NOMO-1 (cell line): ENCODE results near the gene C2CD4C.
"Not testable (repeated sequence)": the region's sequence is repeated elsewhere in the genome, so short reads cannot be mapped to it uniquely, and the experiment has no call there.

Experiments used
- DNase-seq, 2 experiments: peaks; one replicate each; lab custom pipeline; 2025; ENCODE audit not compliant: unreplicated experiment in 2 of 2; lab: John Stamatoyannopoulos, UW

The C2CD4C gene

DNA sequence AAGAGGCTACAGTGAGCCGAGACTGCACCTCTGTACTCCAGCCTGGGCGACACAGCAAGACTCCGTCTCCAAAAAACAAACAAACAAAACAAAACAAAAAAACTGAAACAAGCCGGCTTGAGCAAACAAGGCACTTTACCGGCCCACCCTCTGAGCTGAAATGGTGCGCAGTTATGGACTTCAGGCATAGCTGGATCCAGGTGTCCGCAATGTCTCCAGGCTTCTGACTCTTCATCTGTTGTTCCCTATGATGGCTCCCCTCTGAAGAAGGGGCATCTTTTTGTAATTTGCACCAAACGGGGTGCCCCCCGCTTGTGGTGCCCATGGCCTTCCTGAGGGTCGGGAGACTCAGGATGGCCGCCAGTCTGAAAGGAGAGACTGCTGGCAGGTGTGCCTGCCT lies 6.2 kb downstream of the C2CD4C start:
- no peak for DNase-seq

DNA sequence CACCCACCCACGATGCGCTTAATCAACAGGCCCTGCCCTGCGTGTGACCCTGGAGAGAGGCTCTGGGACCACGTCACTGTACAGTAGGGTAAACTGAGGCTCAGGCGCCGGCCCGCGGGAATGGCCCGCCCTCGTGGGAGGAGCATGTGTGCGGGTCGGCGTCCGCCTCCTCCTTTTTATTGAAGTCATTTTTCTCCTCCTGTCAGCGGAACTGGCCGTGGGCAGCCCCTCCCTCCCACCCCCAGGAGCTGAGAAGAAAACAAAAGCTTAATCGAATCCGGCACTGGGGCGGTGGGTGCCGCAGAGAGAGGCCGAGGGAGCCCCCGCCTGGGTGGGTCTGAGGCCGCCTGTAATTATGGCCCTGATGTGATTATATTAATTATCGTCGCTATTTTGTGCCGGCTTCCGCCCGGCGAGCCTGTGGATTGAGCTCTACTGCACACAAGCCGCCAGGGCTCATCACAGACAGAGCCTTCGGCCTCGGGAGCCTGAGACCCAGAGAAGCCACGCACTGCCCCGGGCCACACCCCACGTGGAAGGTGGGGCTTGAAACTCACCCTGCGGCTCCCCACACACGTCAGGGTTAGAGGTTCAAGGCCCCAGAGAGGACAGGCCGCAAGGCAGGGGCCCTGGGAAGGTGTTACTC lies 7.0 kb downstream of the C2CD4C start:
- DNase-seq = no peak

DNA sequence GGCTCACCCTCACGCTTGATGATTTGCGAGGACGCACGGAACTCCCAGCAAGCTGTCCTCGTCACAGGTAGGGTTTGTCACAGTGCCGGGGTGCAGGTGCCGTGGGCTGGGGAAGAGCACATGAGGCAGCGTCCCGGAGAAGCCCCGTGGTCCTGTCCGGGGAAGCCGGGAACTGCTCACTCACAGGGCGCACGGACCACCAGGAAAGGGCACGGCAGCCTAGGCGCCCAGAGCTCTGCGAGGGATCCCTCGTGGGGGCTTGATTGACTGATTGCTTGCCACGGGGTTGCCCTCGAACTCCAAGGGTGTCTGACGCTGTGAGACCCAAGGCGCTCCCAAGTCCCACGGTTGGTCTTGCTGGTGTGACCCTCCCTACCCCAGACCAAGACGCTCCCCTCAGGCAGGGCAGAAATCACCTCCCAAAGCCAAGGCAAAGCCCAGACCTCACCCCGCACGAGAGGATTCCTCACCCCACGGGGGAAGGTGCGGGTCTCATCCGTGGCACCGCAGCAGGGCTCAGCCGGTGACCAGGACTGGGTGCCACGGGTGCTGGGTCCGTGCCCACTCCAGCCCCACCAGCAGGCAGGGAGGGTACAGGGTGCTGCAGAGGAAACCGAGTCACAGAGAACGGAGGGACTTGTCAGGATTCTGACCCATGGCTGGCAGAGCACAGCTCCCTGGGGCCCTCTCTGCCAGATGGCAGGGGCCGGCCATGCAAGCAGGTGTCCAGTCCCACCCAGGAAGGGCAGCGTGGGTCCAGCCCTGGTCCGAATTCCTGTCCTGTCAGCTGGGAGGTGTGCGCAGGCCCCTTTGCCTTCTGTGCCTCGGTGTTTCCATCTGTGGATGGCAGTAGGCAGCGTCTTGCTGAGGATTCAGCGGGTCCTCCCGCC lies 7.7 kb downstream of the C2CD4C start:
- peak in 1 of 2 experiments; percentile 9 for DNase-seq

DNA sequence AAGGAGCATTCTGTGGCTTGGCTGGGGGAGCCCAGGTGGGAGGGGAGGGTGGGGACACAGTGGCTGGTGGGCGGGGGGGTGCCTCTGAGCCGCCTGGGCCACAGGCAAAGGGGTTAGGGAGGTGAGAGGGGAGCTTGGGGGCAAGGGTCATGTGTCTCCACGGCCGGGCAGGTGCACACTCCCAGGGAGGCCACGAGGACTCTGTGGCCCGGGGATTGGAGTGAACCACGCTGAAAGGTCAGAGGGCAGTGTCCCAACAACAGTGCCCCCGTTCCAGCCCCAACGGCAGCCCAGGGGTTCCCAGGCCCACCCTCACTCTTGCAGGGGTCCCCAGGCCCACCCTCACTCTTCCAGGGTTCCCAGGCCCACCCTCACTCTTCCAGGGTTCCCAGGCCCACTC lies 9.6 kb downstream of the C2CD4C start:
- DNase-seq = no peak

DNA sequence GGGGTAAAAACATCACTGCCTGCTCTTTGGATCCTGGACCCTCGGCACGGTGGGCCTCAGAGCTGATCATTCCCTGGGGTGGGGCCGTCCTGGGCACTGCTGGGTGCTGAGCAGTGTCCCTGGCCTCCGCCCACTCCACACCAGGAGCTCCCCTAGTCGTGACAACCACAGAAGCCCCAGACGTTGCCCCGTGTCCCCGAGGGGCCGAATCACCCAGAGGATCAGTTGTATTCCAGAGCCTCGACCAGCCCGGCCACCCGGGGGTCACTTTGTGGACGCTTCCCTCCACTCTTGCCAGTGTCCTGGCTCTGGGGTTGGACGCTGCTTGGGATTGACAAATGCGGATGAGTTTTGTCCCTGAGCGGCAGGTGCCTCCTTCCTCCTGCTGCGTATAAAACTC lies 10.2 kb downstream of the C2CD4C start:
- no peak for DNase-seq

DNA sequence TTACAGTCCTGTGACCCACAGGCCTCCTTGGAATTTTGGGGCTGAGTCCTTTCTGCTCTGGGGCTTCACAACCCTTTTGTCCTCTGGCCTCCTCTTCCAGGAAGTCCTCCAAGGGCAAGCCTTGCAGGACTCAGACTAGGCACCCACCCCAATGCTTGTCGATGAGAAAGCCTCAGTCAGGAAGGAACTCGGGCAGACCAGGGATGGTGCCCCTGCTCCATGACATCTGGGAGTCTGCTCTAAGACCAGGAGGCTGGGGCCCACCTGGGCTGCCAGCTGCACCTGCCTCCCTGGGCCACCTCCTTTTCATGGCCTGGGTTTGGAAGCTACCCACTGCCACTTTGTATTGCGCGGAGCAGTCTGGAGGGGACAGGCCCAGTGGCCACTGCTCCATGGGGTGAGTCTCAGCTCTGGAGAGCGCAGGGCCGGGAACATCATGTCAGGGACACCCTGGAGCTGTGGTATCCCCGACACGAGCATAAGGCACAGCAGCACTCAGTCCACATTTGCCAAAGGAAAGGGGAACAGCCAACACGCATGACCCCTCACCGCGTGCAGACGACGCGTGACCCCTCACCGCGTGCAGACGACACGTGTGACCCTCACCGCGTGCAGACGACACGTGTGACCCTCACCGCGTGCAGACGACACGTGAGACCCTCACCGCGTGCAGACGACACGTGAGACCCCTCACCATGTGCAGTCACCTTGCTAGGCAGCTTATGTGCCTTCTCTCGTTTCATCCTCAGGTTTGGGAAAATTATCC lies 10.8 kb downstream of the C2CD4C start:
- DNase-seq = no peak

DNA sequence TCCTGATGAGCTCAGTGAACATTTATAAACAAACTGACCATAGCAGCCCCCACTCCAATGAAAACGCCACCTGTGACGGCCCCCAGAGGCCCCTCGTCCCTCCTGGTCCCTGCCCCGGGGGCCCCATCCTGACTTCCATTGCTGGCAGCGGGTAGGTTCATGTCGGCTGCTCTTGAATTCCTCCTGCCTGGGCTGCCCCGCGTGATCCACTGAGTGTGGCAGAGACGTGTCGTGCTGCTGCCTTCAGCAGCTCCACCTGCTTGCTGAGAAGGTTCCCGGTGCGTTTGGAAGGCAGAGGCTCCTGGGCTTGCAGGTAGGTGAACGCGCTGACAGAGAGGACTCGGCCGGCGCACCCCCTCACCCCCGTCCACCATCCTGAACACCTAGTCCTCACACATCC lies 11.6 kb downstream of the C2CD4C start:
- DNase-seq = no peak

DNA sequence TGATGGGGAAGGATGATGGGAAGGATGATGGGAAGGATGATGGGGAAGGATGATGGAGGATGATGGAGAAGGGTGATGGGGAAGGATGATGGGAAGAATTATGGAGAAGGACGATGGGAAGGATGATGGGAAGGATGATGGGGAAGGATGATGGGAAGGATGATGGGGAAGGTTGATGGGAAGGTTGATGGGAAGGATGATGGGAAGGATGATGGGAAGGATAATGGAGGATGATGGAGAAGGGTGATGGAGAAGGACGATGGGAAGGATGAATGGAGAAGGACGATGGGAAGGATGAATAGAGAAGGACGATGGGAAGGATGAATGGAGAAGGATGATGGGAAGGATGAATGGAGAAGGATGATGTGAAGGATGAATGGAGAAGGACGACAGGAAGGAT lies 13.5 kb downstream of the C2CD4C start:
- no peak for DNase-seq

DNA sequence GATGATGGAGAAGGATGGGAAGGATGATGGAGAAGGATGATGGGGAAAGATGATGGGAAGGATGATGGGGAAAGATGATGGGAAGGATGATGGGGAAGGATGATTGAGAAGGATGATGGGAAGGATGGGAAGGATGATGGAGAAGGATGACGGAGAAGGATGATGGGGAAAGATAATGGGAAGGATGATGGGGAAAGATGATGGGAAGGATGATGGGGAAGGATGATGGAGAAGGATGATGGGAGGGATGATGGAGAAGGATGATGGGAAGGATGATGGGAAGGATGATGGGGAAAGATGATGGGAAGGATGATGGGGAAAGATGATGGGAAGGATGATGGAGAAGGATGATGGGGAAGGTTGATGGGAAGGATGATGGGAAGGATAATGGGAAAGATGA lies 14.1 kb downstream of the C2CD4C start:
- not testable (repeated sequence) for DNase-seq

DNA sequence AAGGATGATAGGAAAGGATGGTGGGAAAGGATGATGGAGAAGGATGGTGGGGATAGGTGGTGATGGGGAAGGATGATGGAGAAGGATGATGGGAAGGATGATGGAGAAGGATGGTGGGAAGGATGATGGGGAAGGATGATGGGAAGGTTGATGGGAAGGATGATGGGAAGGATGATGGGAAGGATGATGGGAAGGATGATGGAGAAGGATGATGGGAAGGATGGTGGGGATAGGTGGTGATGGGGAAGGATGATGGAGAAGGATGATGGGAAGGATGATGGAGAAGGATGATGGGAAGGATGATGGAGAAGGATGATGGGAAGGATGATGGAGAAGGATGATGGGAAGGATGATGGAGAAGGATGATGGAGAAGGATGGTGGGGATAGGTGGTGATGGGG lies 15.4 kb downstream of the C2CD4C start:
- DNase-seq = not testable (repeated sequence)

DNA sequence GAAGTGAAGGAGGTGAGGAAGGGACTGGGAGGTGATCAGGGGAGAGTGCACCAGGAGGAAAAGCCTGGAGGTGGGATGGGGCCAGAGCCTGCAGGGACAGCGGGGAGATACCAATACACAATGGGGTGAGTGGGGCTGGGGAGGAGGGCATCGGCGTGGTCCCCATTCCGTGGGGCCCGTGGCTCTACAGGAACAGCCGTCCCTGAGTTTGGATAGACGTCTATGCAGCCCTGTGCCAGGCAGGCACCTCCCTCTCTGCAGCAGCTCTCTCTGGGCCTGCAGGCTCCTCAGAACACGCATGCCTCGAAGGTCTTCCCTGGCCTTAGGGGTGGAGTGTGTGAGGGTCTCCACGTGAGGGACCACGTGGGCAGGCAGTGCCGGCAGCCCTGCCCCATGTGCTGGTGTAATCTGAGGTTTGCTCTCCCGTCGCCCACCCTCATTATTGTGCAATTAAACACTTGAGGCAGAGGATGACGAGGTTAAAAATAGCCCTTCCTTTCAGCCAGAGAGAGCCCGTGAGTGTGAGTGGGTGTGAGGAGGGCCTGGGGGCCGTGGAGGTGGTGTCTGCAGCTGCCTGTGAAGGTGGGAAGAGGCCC lies 16.5 kb downstream of the C2CD4C start:
- no peak for DNase-seq

DNA sequence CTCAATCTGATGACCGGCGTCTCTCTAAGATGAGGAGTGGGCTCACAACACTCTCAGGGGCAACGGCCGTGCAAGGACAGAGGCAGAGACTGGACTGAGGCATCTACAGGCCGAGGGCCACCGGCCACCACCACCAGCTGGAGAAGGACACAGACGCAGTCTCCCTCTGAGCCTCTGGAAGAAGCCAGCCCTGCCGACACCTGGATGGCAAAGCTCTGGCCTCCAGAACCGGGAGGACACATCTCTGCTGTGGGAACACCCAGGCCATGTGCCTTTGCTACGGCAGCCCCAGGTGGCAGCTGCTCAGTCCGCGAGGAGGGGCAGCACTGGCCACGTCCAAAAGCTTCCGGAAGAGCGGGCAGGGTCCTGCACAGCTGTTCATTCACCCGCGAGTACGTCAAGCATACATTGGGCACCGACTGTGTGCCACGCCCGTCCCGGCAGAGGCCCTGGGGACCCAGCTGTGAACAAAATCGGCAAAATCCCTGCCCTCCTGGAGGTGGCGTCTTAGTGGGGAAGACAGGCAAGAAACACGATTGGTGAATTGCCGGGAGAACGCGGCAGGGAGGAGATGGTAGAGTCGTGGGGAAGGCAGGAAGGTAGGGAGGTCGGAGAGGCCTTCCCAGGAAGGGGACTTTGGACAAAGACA lies 17.1 kb downstream of the C2CD4C start:
- no peak for DNase-seq

DNA sequence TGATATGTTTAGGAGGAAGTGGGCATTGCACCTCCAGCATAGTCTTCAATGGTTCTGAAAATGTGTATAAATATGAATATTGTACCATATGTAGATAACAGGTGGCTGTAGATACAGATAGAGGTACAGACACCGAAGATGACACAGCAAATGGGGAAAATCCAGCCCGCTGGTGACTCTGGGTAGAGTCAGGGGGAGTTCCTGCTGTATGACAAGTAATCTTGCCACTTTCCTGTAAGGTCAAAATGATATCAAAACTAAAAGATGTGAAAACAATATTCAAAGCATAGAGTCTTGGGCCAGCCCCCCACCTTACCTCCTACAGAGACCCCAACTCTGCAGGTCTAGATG lies 17.8 kb downstream of the C2CD4C start:
- DNase-seq = no peak

DNA sequence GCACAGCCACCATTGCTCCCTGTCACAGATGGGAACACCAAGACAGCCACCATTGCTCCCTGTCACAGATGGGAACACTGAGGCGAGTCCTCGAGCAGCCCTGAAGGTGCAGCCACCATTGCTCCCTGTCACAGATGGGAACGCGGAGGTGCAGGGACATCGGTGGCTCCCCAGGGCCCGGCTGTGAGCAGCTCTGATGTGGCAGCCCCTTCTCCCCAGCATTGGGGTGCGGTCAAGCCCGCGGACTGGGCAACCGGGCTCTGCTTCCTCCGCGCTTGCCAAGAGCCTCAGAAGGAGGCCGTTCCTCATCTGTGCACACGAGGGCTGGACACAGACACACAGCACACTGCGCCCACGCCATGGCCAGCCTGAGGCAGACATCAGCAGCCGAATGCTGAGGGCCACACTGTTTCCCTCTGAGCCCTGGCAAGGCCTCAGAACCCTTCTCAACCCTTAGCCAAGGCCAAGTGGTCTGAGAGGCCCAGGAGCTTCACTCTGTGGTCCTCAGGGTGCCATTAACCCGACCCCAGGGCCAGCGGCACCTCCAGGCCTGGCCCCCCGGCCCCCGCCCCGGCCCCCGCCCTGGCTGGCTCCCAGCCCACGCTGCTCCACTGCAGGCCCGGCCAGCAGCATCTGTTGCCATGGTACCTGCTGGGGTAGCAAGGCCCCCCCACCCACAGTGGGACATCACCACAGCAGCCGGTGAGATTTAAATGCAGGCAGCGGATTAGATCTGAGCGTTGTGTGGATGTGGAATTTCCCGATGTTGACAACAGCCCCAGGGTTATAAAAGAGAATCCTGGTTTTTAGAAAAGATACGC lies 18.4 kb downstream of the C2CD4C start:
- DNase-seq = no peak

DNA sequence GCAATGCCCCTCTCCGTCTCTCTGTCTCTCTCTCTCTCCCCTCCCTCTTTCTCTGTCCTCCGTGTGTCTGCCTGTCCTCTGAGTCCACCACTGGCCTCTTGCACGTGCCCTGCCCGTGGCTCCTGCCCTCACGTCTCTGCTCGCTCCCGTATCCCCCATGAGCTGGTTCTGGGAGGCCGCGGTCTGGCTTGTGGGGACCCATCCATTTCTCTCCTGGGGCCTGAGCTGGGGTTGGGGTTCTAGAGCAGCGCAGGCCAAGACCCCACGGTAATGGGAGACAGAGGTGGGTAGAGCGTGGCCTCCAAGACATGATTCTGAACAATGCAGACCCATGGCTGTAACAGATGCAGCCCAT lies 19.0 kb downstream of the C2CD4C start:
- no peak for DNase-seq

DNA sequence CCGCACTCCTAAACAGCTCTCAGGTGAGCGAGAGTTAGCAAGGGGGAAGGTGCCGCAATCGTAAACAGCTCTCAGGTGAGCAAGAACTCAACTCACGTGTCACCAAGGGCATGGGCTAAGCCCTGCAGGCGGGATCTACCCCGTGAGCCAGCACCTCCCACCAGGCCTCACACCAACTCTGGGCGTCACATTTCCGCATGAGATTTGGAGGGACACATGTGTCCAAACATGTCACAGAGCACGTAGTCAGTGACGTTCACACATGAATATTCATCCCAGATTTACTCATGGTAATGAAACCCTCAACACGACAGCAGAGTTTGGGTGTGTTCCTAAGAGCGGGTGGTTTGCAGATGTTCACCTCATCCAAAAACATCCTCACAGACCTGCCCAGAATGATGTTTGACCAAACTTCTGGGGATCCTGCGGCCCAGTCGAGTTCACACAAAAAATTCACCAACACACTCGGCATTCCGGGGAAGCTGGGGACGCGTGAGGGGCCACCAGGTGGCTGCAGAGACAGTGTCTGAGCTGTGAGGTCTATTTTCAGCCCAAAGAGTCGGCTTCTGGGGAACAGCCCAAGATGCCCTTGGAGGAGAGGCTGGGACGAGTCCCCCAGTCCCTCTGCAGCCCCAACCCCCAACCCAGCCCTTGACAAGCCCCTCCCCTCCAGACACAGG lies 19.6 kb downstream of the C2CD4C start:
- DNase-seq = no peak

DNA sequence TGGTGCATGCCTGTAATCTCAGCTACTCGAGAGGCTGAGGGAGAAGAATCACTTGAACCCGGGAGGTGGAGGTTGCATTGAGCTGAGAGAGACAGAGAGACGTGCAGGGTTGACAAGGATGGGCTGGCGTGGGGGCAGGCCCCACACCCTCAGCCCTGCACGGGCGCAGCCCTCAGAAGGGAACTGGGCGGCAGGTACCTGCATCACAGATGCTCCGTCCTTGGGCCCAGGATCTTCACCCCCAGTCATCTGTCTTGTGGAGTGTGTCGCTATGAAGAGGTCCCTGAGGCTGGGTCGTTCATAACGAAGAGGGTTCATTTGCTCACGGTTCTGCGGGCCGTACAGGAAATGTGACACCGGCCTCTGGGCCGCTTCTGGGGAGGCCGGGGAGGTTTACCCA lies 20.3 kb downstream of the C2CD4C start:
- DNase-seq = no peak

DNA sequence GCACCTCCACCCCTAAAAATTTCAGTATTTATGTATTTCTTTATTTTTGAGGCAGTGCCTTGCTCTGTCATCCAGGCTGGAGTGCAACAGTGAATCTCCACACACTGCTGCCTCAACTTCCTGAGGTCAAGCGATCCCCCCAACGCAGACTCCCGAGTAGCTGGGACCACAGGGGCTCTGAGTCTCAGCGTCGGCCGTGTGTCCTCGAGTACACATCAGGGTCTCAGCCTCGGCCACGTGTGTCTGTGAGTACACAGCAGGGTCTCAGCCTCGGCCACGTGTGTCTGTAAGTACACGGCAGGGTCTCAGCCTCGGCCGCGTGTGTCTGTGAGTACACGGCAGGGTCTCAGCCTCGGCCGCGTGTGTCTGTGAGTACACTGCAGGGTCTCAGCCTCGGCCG lies 21.2 kb downstream of the C2CD4C start:
- no peak for DNase-seq

DNA sequence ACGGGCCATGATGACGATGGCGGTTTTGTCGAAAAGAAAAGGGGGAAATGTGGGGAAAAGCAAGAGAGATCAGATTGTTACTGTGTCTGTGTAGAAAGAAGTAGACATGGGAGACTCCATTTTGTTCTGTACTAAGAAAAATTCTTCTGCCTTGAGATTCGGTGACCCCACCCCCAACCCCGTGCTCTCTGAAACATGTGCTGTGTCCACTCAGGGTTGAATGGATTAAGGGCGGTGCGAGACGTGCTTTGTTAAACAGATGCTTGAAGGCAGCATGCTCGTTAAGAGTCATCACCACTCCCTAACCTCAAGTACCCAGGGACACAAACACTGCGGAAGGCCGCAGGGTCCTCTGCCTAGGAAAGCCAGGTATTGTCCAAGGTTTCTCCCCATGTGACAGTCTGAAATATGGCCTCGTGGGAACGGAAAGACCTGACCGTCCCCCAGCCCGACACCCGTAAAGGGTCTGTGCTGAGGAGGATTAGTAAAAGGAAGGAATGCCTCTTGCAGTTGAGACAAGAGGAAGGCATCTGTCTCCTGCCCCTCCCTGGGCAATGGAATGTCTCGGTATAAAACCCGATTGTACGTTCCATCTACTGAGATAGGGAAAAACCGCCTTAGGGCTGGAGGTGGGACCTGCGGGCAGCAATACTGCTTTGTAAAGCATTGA lies 22.2 kb downstream of the C2CD4C start:
- DNase-seq = not testable (repeated sequence)
